ENCODE results near the gene CPEB2. TPM values are rescaled to one million over a fixed set of nuclear protein-coding genes. Genes with fewer than 3 reads are reported as not detected.

Gene CPEB2
- total and polyA plus RNA-seq, 2 of the 8 experiments (the other 6 are each of a cell fraction or from before 2014, with no cell fraction given) = 0.39 to 1.9 TPM

- Histone ChIP-seq H4K5ac (ENCODE audit: insufficient read length, low read depth, low read length) (no peak overlapping the region), H3K4me2 (ENCODE audit: insufficient read depth in 1 of 2, low read depth in 2 of 2, low read length in 2 of 2) (no peak overlapping the region), H4K20me1 (replicated peaks in 1 of 2; ENCODE audit: control insufficient read depth in 1 of 2, insufficient read depth in 2 of 2, low read length in 2 of 2) (no peaks in the 10 kb centered on the region), H3K4me3 (ENCODE audit: extremely low read depth in 1 of 4, insufficient read depth in 2 of 4, low read depth in 3 of 4, low read length in 4 of 4) (no peak overlapping the region), H2AFZ (ENCODE audit: low read length) (no peak overlapping the region), H2BK20ac (ENCODE audit: low read length) (no peak overlapping the region), H4K91ac (replicated peaks; ENCODE audit: insufficient read length, low read length) (no peak overlapping the region), H4K8ac (ENCODE audit: extremely low read depth, insufficient read depth, low read length) (no peak overlapping the region), H3K4me1 (replicated peaks in 1 of 4; ENCODE audit: control insufficient read depth in 3 of 4, insufficient read depth in 4 of 4, low read length in 3 of 4) (no peaks in the 10 kb centered on the region), H3K27me3 (replicated peaks in 1 of 4; ENCODE audit: control insufficient read depth in 3 of 4, extremely low read depth in 1 of 4, insufficient read depth in 3 of 4, low read length in 3 of 4) (no peaks in the 10 kb centered on the region), H2BK15ac (ENCODE audit: low read length) (no peak overlapping the region), H2AK5ac (ENCODE audit: low read depth, low read length) (no peak overlapping the region), H3K23ac (ENCODE audit: insufficient read length) (no peak overlapping the region), H3K23me2 (ENCODE audit: low read depth, low read length) (no peaks in the 10 kb centered on the region), H2BK120ac (replicated peaks; ENCODE audit: low read depth, low read length) (no peak overlapping the region), H3K9me3 (ENCODE audit: insufficient read depth in 2 of 2, low read depth in 1 of 2, low read length in 1 of 2) (no peaks in the 10 kb centered on the region), H3K18ac (ENCODE audit: extremely low read depth, low read length) (no peak overlapping the region), H3K4ac (replicated peaks; ENCODE audit: insufficient read length, low read depth, low read length) (no peak overlapping the region), H3K27ac (ENCODE audit: low read depth, low read length) (no peak overlapping the region), H3K9ac (replicated peaks in 1 of 4; ENCODE audit: extremely low read depth in 1 of 4, low read depth in 3 of 4, low read length in 3 of 4) (no peak overlapping the region), H3K56ac (replicated peaks; ENCODE audit: insufficient read length, low read depth, low read length) (no peak overlapping the region), H3K79me2 (ENCODE audit: control insufficient read depth in 1 of 2, insufficient read depth in 2 of 2, low read length in 2 of 2) (no peaks in the 10 kb centered on the region), H2BK12ac (ENCODE audit: low read depth, low read length) (no peak overlapping the region), H3K14ac (ENCODE audit: insufficient read length) (no peak overlapping the region), H2BK5ac (ENCODE audit: low read depth, low read length) (no peak overlapping the region), H3K79me1 (ENCODE audit: low read depth, low read length) (no peaks in the 10 kb centered on the region), H3K36me3 (ENCODE audit: control insufficient read depth in 2 of 4, insufficient read depth in 4 of 4, low read length in 3 of 4) (no peaks in the 10 kb centered on the region)
- ChIA-PET POLR2A (ENCODE audit: partially characterized antibody) (no interaction called here), CTCF (ENCODE audit: partially characterized antibody) (interaction anchor here (1.0 kb wide), 1 partner anchor 246 kb away, joined by 3 read pairs; no protein-coding TSS in a partner anchor)
- DNase-seq (ENCODE audit: low read depth in 1 of 2, low spot score in 2 of 2) (no peak), FAIRE-seq (no peak)
- TF ChIP-seq KDM4A (IDR thresholded peaks at IDR 0.05; ENCODE audit: low read depth, low read length, severe bottlenecking) = no peak
- no peak for TF ChIP-seq SP2 (IDR thresholded peaks at IDR 0.05; ENCODE audit: low read length)
- no peak for TF ChIP-seq CBX8 (IDR thresholded peaks at IDR 0.05; ENCODE audit: borderline replicate concordance, low read depth, low read length)
- no peak for TF ChIP-seq POU5F1 (IDR thresholded peaks at IDR 0.05; ENCODE audit: low read depth, low read length)
- no peak for TF ChIP-seq CTCF (IDR thresholded peaks at IDR 0.05; ENCODE audit: control extremely low read depth in 1 of 3, insufficient read depth in 1 of 3, low read depth in 1 of 3, low read length in 3 of 3)
- no peak for TF ChIP-seq NRF1 (IDR thresholded peaks at IDR 0.05; ENCODE audit: low read depth, low read length)
- TF ChIP-seq CHD2 (IDR thresholded peaks at IDR 0.05; ENCODE audit: low read length) = no peak
- no peak for TF ChIP-seq NANOG (IDR thresholded peaks at IDR 0.05; ENCODE audit: insufficient read depth, low read depth, low read length, poor library complexity, severe bottlenecking)
Measured at GRCh38 chr4:15110120-15110571, 107.9 kb downstream of the CPEB2 start.

Data from H1 (cell line).